Skin of body (tissue), 2 donors: ENCODE measurements around the gene NAA38. TPM values are rescaled to one million over a fixed set of nuclear protein-coding genes. Genes with fewer than 3 reads are reported as not detected.

Experiments used
- DNase-seq: peaks from one replicate; lab custom pipeline; 2025; lab: John Stamatoyannopoulos, UW
- total RNA-seq: library from RNA; depleted of rRNA; stranded (reverse); fragments of >200 nt; gene quantifications from one replicate; pipeline ENCODE4 v1.2.3, GENCODE V29; 2014

The NAA38 gene, protein sequence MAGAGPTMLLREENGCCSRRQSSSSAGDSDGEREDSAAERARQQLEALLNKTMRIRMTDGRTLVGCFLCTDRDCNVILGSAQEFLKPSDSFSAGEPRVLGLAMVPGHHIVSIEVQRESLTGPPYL
- 39.9 TPM for total RNA-seq

DNA sequence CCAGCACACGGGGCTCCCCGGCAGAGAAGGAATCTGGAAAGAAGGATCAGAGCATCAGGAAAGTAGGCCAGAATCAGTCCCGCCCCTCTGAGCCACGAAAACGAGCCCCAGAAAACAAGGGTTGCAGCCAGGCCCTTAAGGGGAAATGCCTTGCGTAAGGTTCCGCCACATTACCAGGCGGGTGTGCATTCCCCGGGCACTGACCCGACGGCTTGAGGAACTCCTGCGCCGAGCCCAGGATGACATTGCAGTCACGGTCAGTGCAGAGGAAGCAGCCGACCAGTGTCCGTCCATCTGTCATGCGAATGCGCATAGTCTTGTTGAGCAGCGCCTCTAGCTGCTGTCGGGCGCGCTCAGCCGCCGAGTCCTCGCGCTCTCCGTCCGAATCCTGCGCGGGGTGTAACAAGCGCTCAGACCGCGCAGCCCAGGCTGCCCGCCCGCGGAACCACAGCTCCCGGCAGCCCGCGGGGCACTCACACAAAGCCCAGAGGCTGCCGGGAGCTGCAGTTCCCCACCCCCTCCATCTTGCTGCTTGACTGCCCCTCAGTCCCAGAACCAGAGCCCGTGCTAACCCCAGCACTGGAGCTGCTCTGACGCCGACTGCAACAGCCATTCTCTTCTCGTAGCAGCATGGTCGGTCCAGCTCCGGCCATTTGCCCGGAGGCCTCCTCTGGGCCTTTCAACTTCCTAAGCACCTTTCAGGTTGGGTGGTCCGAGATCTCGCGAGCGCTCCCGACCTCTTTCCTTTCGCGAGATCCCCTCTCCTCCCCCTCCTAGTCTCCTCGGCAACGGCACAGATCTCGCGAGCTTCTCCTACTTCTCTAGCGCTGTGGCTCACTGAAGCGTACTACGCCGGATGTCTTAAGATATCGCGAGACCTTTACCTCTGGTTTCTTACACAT lies at the start of gene NAA38:
Gene NAA38, minus strand, starts transcription at position 749 of the 902 bp plus-strand sequence. Its CDS starts 96 bp downstream, at position 653.
- peak; percentile 100 for DNase-seq

DNA sequence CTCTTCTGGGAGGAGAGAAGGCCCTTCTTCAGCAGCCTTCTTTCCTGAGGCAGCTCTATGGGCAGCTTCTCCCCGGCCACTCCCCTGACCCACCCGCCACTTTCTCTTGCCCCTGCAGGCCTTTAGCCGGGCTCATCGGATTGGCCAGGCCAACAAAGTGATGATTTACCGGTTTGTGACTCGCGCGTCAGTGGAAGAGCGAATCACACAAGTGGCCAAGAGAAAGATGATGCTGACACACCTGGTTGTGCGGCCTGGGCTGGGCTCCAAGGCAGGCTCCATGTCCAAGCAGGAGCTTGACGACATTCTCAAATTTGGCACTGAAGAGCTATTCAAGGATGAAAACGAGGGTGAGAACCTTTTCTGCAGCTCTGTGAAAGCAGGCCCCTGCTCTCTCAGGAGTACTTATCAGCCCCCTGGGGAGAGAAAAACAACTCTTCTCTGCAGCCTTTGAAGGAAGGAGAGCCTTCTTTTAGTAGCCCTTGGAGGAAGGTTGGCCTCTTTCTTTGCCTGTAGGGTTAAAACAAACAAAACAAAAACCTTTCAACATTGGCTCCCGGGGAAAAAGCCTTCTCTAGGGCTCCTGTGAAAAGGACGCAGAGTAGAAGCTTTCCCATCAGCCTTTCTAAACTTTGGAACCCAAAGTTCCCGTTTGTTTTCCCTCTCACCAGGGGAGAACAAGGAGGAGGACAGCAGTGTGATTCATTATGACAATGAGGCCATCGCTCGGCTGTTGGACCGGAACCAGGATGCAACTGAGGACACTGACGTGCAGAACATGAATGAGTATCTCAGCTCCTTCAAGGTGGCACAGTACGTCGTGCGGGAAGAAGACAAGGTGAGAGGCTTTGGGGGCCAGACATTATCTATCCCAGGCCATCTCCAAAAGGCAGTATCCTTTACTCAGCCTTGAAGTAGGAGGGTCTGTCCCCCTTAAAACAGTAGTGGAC lies 46.1 kb upstream of the NAA38 start:
- no peak for DNase-seq

DNA sequence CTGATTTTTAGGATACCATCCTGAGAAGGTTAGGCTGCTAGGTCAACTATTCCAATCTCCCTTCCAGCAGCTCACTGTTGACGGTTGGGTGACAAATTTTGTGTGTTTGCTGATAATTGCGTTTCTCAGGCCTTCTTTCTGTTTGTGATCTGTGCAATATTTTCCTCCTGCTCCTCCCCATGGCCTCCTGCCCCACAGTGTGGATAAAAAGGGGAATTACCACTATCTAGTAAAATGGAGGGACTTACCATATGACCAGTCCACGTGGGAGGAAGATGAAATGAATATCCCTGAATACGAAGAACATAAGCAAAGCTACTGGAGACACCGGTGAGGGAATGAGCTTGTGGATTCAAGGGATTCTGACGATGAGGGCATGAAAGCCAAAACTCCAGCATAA lies 40.4 kb upstream of the NAA38 start:
- DNase-seq, result peak; percentile 27

DNA sequence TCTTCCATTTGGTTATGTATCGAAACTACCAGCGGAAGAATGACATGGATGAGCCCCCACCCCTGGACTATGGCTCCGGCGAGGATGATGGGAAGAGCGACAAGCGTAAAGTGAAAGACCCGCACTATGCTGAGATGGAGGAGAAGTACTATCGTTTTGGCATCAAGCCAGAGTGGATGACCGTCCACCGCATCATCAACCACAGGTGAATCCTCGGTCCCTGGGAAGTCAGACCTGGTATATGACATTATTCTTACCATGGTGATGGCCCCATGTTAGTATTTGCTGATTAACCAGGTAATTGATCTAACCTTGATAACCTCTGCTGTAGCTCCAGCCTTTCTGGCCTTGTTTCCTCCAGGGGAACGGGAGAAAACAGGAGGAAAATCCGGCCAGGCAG lies 39.7 kb upstream of the NAA38 start:
- no peak for DNase-seq

DNA sequence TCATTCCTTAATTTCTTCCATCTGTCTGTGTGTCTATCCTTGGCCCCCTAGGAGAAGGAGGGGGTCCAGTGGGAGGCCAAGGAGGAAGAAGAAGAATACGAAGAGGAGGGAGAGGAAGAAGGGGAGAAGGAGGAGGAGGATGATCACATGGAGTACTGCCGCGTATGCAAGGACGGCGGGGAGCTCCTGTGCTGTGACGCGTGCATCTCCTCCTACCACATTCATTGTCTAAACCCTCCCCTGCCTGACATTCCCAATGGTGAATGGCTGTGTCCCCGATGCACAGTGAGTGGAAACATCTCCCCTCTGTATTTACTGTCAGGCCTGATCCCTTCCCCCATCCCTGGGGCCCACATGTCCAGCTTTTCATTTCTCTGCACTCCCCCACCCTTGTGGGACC lies 37.5 kb upstream of the NAA38 start:
- DNase-seq, result no peak

DNA sequence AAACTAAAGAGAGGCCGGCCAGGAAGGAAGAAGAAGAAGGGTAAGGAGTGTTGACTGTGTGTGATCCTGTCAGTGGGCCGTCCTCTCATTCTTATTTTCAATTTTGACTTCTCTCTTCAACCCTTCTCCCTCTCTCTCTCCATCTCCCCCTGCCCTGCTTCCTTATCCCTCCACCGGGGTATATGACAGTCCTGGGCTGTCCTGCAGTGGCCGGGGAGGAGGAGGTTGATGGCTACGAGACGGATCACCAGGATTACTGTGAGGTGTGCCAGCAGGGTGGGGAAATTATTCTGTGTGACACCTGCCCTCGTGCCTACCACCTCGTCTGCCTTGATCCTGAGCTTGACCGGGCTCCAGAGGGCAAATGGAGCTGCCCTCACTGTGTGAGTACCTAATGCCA lies 36.9 kb upstream of the NAA38 start:
- DNase-seq, result no peak

DNA sequence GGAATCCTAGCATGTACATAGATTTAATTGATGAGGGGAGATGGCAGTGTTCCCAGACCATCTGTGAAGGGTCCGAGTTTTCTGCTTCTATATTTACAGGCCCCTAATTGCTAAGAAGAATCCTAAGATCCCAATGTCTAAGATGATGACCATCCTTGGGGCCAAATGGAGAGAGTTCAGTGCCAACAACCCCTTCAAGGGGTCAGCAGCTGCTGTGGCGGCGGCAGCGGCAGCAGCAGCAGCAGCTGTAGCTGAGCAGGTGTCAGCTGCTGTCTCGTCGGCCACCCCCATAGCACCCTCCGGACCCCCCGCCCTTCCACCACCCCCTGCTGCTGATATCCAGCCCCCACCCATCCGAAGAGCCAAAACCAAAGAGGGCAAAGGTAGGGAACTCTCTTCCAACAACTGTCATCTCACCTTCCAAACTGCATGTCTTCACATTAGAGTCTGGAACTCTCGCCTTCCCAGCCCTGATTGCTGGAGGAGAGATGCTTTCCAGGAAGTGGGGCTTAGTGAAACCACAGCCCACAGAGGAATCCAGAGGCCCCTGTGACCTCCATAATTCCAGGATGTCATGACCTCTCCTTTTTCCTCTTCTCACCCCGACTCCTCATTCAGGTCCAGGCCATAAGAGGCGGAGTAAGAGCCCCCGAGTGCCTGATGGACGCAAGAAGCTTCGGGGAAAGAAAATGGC lies 36.0 kb upstream of the NAA38 start:
- no peak for DNase-seq

DNA sequence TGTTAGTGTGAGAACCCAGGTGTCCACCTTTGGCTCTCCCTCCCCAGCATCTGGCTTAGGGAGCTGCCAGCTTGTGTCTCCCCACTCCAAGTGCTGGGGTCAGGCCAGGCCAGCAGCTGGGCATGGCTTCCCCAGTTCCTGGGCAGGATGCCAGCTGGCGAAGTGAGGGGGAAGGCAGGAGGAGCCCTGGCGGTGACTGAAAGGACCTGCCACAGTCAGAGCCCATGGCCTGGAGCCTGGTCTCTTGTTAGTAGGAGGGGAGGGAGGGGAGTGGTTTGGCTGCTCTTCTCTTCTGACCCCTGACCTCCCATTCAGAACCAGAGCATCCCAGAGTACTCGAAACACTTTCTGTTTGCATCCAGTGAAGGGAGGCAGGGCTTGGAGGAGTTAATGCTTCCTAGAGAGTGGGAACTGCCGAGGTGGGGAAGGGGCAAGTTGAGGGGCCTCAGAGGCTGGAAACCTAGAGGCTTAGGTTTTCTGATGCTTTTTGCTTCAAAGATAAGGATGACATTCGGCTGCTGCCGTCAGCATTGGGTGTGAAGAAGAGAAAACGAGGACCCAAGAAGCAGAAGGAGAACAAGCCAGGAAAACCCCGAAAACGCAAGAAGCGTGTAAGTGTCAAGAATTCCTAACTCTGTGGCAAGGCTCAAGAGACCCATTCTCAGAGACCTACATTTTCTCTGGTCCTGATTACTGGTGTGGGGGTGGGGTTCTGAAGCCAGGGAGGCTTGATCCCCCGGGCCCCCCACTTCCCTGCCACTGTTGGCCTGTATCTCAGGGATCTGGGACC lies 32.0 kb upstream of the NAA38 start:
- DNase-seq, result peak; percentile 72

DNA sequence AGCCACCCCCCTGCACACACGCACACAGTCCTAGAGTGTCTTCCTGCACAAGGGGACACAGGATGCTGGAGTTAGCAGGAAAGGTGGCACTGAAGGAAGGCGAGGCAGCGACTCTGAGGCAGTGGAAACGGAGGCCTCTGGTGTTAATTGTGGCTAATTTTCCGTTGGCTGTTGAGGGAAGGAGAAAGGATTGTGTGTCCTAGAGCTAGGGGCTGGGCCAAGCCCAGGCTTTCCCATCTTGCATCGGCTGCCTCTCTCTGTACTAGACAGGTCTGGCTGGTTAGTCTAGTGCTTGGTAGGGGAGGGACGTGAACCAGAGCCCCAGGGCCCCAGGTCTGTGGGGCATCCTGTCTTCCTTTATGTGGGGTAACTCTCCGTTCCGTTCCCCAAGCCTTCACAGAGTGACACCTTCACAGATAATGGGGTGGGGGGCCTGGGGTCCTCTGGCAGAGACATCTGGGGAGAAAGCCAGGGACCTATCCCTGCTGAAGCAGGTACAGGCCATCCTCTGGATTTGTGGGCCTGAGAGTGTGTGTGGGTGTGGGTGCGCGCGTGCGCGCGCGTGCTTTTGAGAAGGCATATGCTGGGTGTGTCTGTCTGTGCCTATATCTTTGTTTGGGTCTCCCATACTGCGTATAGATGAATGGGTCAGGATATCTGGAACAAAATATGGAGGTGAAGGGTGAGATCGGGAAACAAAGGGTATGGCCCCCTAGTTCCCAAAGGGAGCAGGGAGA lies 31.0 kb upstream of the NAA38 start, which contains the start of gene CHD3:
Gene CHD3, plus strand, starts transcription at position 606 of the 737 bp plus-strand sequence. CDS start 212 bp downstream, outside the sequence.
- peak; percentile 80 for DNase-seq

DNA sequence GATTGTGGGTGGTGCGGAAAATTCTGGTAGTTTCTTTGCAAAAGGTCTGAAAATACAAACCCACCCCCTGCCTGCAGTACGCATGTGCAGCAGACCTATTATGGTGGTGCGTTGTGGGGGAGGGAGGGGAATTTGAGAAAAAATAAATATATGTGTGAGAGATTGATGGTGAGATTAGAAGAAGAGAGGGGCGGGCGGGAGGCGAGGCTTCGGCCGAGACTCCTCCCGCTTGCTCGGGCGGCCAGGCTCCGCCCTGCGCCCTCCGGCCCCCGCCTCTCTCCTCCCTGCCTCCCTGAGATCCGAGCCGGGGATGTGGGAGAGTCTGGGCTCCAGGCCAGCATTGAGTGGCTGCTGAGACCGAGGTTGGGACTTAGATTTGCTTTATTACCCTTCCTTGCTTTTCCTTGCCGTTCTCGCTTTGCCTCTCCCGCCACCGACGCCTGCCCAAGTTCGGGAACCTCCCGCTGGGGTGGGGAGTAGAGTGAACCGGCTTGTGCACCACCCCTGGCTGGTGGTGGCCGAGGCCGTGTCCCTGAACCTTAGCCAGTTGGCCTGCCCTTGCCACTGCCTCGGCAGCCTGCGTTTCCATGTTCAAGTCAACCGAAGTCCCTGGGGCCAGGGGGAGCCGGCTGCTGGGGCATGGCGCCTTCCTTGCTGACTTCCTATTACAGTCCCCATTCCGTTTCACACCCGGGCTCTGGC lies 30.3 kb upstream of the NAA38 start:
- peak; percentile 99 for DNase-seq

DNA sequence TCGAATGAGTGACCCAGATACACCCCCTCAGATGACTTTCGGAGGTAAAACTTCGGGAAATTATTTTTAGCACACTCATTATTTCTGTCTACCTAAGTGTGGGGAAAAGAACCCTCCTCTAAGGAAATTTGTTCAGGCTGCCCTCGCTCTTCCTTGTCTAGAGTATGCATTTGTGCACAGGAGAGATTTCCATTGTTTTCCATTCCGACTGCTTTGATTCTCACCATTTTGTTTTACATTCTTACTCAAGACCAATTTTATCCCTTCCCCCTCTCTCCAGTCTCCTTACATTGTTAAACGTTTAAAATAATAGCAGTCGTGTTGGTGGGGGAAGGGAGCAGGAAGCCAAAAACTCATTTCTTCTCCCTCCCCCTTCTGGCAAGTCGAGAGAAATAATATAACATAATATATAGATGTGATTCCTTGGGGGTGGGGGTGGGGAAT lies 29.7 kb upstream of the NAA38 start:
- no peak for DNase-seq

DNA sequence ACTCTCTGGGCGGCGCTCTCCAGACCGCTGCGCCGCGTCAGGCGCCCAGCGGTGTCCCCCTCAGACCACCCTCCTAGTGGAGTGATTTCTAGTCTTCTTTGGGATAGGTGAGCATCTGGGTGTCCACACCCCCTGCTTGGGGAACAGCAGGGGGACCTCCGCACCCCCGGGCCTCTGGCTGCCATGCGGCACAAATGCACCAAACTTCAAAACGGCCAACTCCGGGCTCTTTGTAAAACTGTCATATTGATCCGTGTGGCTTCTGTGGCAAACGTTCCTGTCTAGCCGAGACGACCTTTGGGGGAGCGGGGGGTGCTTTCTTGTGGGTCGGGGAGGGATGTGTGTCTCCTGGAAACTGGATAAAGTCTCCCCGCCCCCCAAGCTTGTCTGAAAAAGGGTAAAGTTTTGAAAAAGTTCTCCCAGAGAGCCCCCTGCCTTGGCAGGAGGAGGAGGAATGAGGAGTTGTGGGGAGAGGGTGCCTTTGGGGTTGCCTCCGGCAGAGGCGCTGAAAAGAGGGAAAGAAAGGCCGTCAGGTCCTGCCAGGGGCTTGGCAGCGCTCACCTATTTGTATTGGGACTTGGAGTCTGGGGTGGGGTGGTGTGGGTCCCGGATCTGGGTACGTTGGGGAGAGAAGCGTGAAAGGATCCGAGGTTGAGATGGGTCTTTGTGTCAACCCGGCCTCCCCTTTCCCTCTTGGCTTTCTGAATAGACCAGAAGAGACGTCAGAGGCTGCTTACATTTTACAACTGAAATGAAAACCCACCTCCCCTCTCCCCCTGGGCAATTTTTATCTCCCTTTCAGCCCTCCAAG lies 29.1 kb upstream of the NAA38 start:
- DNase-seq, result peak; percentile 66

DNA sequence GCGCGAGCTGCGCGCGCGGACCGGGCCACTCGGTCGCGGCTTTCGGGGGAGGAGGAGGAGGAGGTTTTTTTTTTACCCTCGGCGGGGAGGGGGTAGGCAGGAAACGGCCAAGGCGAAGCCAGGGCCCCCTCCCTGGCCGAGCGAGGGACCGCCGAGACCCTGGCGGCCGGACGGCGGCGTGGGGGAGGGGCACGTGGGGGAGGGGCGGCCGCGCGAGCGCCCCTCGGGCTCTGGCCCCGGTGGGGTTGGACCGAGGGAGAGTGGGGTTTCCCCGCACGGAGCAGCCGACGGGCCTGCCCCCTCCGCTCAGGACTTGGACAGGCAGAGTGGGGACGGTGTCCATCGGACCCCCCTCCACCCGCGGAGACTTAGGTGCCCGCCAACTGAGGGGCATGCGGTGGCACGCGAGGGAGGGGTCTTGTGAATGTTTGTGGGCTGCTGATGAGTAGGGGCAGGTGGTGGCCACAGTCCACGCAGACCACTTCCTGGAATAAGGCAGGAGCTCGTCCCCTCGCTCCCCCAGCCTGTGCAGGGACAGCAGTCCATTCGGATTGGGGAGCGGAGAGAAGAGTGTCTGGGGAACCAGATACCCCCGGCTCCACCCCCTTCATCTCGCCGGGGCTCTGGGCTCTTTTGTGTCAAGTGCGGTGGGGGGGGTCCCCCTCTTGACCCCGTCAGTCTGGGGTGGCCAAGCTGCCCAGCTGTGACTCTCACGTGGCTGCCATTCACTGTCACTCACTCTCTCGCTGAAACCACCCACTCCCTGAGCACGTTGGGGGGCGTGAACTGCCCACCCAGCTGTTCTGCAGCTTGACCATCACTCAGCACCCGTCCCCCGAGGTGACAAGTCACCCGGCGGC lies 28.2 kb upstream of the NAA38 start:
- DNase-seq, result no peak

DNA sequence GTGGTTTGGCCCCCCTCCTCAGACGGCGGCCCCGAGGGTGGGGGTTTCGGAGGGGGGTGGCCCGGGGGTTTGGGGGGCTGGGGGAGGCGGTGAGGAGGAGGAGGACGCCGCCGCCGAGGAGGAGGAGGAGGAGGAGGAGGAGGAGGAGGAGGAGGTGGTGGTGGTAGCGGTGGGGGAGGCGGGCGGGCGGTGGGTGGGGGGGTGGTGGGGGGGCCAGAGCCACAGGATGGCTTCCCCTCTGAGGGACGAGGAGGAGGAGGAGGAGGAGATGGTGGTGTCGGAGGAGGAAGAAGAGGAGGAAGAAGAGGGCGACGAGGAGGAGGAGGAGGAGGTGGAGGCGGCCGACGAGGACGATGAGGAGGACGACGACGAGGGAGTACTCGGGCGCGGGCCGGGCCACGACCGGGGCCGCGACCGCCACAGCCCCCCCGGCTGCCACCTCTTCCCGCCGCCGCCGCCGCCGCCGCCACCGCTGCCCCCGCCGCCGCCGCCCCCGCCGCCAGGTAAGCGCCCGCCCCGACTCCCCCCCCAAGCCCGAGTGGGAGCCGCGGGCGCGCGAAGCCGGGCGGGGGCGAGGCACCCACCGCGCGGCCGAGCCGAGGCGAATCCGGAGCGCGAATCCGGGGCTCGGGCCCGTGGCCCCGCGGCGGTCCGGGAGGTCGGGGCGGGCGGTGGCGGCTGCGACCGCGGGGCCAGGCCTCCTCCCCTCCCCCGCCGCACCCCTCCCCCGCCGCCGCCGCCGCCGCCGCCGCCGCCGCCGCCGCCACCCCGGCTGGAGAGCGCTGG lies 27.4 kb upstream of the NAA38 start:
- no peak for DNase-seq

DNA sequence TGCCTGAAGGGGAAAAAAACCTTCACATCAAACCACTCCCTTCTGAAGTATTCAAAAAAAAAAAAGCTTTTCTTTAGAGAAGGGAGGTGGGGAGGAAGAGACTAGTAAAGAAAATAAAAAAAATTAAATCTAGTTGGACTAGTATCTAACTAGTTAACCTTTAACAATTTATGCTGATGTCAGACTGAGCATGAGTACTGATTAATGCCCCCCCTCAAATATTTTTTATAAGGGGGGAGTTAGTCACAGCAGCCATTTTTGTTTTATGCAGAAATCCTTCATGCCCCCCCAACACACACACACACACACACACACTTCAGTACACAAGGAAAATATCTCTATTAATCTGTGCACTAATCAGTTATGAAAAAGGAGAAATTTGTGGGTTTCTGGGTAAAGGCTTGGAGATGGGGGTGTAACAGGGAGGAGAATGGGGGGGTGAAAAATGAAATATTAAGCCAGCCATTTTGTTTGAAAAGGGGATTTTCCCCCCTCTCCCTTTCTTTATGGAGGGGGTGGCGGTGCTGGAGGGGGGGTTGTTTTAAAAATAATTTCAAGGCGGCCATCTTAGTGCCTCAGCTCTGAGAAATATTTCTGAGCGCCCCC lies 26.5 kb upstream of the NAA38 start:
- DNase-seq, result peak; percentile 52

DNA sequence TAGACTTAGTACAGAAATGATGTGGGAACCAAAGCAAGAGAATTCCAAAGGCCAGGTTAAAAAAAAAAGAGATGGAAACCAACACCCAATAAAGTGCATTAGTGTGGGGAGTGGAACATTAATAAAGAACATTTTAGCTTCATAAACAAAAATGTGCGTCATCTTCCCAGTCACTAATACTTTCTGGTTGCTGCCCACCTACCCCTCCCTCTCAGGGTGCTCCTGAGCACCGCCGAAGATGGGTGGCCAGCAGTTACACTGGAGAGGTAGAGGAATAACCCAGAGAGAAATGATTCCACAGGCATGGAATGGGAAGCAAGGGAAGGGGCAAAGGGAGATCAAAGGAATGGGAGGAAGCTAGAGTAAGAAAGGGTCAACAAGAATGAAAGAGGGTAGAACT lies 25.3 kb upstream of the NAA38 start:
- DNase-seq, result no peak
